Measurements from ENCODE around the gene BCAN.
"Not testable (repeated sequence)": the region's sequence is repeated elsewhere in the genome, so short reads cannot be mapped to it uniquely, and the experiment has no call there.

The BCAN gene

DNA sequence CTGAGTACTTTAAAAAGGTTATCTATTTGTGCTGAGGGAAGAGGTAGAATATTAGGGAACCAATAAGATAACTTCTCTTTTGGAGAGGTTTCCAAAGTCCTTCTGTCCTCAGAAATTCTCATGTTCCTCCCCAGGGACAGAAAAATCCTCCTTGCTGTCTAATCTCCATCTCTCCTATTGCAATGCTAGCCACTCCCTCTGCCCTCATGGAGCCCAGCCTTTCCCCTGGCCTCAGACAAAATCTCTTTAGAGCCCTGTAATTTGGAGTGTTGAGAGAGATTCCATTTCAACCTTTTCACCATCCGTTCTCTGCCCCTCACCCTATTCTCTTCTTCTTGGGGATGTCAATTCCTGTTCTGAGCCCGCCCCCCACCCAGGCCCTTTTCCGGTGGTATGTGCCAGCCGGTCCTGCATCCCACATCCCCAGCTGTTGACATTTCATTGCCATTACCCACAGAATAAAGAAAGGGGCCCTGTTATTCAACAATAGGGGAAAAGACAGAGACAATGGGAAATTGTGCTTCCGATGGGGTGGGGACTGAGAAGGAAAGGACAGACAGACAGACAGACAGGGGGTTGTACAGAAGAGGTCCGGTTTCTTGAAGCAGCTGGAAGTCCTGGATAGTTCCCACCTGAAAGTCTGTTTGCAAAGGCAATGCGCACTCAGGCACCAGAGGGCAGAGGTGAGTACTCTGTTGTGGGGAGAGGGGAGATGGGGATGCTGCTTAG is 22.9 kb upstream of the BCAN start, which contains the start of gene HAPLN2:
HAPLN2 (plus strand) TSS at position 563 of the 729 bp plus-strand sequence. CDS start 4,076 bp downstream, outside the sequence.
- no peak for DNase-seq

DNA sequence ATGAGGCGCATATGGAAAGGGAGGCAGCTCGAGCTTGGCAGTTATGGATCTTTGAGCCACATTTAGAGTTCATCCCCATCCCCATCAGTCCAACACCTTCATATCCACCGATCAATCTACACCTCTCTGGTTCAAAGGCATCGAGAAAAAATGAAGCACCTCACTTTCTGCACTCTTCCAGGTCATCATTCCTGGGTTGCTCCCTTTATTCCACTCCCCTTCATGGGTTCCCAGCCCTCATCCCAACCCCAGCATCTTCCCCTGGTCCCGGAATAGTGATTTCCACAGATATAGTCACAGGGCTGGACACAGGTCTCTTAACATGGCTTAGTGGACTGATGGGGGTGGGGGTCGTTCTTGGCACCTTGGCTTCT is 22.3 kb upstream of the BCAN start:
- no peak for DNase-seq

DNA sequence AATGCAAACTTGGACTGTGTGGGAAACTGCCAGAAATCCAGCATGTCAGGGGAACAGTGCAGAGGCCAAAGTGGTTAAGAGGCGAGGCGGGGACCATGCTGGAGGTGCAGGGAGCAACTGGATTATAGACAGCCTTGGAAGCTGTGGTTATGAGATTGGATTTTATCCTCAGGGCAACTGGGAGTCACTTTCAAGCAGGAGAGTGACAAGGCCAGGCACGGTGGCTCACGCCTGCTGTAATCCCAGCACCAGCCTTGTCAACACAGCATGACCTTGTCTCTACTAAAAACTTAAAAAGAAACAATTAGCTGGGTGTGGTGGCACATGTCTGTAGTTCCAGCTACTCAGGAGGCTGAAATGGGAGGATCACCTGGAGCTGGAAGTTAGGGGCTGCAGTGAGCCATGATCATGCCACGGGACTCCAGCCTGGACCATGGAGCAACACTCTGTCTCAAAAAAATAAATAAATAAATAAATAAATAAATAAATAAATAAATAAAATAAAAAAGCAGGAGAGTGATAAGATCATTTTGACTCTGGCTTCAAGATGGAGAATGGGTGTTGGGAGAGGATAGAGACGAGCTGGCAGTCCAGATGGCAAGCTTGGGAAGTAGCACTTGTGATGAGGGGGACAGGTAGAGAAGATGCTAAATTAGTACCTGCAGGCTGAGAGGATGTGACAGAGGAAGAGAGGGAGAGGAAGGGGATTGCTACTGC is 19.2 kb upstream of the BCAN start:
- DNase-seq: no peak

DNA sequence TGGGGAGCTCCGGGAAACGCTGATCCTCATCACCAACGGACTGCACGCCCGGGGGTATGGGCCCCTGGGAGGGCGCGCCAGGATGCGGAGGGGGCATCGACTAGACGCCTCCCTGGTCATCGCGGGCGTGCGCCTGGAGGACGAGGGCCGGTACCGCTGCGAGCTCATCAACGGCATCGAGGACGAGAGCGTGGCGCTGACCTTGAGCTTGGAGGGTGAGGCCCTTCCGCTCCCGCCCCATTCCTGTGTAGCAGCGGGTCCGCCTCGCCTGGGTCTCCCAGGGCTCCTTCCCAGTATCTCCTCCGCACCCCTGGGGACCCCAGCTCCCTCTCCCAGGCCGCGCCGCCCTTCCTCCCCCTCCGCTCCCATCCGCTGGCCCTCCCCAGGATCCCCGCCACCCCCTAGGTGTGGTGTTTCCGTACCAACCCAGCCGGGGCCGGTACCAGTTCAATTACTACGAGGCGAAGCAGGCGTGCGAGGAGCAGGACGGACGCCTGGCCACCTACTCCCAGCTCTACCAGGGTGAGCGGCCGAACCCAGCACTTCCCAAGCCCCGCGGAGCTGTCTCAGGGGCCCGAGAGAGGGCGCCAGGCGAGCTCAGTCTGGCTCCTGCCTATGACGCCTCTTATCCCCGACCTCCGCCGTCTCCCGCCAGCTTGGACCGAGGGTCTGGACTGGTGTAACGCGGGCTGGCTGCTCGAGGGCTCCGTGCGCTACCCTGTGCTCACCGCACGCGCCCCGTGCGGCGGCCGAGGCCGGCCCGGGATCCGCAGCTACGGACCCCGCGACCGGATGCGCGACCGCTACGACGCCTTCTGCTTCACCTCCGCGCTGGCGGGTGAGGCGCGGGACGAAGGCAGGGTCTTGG is 17.7 kb upstream of the BCAN start:
- peak; percentile 8 for DNase-seq

DNA sequence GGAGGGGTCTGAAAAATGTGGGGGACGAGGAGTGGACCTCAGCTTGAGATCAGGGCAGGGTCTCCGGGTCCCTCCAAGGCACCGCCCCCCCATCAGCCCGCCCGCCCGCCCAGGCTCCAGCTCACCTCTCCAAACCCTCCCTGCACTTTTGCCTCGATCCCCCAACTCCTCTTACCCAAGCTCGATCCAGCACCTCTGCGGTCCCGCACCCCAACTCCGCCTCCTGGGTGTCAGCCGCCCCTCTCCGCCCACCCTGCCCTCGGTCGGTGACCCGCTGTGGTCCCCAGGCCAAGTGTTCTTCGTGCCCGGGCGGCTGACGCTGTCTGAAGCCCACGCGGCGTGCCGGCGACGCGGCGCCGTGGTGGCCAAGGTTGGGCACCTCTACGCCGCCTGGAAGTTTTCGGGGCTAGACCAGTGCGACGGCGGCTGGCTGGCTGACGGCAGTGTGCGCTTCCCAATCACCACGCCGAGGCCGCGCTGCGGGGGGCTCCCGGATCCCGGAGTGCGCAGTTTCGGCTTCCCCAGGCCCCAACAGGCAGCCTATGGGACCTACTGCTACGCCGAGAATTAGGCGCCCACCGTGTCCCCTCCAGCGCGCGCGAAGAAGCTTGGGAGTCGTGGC is 17.0 kb upstream of the BCAN start:
- DNase-seq: no peak

DNA sequence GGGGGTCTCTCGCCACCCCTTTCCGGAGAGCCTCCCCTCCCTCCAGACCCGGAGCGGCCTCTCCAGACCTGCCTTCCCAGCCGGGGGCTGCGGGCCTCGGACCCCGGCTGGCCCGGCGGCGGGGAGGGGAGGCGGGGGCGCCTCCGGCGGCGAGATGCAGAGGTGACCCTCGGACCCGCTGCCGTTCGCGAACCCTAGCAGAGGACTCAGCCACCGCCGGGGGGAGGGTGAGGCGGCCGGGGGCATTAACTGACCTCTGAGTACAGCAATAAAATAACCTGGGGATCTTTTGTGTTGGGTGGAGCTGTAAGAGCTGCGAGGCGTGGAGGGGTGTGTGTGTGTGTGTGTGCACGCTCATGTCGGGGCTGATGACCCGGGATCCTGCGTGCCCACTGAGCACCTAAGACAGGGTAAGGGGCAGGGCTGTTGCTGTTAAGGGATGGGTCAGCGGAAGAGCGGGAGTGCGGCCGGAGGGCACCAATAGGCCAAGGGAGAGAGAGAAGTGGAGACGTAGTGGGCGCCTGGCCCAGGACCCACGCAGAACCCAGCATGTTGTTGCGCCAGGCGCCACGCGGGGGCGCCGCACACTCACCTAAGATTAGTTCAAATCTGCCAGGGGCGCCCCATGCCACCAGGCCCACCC is 16.4 kb upstream of the BCAN start:
- no peak for DNase-seq

DNA sequence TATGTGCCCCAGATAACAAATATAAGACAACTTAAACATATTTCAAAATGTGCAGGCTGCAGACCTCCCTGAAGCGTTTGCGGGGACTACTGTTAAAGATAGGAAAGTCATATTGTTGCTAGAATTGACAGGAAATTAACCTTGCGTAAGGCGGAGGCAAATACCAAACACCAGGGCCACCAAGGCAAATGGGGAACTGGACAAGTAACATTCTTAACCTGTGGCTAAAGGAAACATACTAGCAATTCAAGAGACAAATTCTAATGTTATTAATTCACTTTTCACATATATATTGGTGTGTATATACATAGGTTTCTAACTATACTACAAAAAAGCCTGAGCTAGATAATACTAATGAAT is 15.9 kb upstream of the BCAN start:
- DNase-seq: peak; percentile 18

DNA sequence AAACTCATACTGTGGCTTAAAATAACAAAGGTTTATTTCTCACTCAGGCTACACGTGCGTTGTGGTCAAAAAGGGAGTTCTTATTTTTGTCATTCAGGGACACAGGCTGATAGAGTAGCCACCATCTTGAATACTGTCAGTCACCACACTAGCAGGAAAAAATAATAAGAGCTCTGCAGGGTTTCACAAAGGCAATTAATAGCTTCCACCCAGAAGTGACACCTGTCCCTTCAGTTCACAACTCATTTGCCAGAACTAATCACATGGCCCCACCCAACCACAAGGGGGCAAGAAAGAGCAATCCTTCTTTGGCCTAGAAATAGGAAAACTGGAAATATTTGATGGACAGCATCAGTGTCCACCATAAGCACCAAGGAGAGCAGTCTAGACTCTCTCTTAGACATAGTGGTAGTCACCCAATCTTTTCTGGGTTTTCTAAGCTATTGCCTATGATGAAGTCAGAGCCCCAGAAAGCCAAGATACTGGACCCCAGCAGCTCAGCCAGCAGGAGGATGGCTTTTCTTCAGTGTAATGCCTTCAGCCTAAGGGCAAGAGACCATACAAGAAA is 14.5 kb upstream of the BCAN start:
- DNase-seq: no peak

DNA sequence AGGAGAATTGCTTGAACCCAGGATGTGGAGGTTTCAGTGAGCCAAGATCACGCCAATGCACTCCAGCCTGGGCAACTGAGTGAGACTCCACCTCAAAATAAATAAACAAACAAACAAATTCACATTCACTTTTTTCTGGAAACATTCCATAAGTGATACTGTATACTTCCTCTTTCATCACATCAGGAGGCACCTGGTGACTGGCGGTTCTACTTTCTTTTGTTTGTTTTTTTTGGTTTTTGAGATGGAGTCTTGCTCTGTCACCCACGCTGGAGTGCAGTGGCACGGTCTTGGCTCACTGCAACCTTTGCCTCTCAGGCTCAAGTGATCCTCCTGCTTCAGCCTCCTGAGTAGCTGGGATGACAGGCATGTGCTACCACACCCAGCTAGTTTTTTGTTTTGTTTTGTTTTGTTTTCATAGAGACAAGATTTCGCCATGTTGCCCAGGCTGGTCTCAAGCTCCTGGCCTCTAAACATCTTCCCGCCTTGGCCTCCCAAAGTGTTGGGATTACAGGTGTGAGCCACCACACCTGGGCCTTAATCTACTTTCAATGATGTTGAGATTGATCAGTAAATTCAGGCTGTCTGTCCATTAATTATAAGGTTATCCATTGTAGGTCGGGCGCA is 12.0 kb upstream of the BCAN start:
- no peak for DNase-seq

DNA sequence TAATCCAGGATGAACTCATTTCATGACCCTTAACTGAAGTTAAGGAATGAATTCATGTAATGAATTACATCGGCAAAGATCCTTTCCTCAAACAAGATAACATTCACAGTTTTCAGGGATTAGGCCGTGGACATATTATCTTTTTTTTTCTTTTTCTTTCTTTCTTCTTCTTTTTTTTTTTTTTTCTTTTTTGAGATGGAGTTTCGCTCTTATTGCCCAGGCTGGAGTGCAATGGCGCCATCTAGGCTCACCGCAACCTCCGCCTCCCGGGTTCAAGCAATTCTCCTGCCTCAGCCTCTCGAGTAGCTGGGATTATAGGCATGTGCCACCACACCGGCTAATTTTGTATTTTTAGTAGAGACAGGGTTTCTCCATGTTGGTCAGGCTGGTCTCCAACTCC is 10.8 kb upstream of the BCAN start:
- DNase-seq: not testable (repeated sequence)

DNA sequence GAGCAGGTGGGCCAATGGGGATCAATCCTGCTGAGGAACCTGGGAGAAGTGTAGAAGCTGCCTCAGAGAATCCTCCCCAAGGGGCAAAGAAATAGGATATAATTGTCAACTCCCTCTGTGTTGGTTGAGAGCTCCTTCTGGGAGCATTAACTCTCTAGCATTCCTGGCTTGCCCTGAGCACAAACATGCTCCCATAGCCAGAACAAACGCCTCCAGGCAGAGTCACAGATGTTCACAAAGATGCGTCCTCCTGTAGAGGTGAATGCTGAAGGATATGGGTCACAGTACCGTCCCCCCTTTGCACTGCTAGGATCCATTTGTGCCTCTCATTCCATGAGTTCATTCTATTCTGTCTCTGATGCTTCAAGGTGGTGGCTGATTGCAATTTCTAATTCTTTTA is 9.6 kb upstream of the BCAN start:
- DNase-seq: no peak

DNA sequence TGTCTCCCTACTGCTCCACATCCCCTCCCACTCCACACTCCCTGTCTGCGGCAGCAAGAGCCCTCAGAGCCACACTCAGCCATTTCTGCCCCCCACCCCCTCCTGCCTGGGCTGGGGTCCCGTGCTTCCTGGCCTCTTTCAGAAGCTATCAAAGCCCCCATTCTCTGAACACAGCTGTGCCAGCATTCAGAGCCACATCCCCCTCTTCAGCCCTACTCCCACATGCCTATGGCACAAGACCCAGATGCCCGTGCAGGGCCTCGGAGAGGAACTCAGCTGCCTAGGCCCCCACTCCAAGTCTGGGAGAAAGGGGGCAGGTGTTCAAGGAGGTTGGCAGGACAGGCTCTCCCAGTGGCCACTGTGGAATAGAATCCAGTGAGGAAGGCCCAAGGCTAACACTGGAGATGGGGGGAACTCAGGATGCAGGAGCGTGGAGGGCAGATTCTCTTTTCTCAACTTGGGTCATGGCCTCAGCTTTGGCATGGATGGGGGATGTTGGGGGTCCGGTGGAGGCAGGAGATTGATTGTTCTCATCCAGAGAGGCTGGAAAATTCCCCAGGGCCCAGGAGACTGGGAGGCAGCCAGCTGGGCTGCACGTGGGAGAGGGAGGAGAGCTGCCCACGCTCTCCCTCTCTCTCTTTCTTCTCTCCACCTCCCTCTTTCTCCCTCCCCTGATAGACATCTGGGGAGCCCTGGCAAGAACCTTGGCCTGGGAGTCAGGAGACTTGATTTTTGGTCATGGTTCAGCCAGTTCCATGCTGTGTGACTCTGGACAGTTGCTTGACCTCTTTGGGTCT is 3.5 kb upstream of the BCAN start:
- DNase-seq: no peak

DNA sequence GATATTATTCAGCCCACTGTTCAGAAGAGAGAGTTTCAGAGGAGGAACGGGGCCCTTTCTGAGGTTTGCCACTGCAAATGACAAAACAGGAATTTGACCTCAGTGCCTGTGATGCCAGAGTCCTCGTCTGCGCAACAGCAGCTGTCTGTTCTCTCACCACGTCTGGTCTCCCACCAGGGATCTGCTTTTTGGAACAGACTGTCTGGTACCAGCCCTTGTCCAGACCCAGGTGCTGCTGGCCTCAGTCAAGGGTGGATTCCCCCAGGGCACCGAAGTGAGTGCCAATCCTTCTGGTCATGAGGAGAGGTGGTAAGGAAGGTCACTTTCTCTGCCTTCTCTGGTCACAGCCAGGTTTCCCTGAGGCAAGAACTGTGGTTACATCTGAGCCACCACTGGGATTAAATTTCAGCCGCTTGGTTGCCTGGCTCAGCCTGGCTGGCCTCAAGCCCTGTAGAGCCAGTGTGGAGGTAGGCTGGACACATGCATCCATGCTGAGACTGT is 2.3 kb upstream of the BCAN start:
- DNase-seq: no peak

DNA sequence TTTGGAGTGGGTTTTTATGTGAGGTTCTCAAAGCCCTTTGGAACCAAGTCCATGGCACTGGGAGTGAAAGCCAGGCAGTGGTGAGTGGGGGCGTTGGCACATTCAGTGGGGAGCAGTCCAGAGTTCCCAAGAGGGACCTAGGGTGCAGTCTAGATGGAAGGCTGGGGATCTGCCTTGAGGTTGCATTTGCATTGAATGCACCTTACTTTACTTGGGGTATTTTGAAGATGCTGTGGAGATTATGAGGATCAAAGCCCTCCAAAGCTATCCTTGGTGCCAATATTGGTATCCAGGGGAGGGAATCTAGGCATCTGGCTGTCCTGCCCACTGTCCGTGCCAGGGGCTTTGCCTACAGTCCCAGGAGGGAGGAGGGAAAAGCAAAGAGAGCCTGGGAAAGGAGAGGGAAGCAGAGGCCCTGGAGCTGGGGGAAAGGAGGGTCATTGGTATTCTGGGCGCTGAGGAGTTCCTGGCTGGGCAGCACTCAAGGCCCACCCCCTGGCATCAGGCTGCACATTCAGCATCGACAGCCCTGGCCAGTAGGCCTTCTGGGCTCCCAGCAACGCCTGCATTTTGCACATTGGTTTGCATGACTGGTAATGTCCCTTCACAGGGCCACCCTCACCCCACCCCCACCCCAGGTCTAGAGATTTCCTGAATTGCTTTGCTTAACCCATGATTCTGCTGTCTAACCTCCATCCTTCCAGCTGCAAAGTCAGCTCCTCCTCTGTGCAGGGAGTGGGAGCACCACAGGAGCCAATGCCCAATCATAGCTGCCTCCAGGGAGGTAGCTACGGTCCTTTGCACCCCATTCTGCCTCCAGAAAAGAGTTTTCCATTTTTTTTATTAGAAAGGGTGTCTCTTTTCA is 843 bp upstream of the BCAN start:
- no peak for DNase-seq

DNA sequence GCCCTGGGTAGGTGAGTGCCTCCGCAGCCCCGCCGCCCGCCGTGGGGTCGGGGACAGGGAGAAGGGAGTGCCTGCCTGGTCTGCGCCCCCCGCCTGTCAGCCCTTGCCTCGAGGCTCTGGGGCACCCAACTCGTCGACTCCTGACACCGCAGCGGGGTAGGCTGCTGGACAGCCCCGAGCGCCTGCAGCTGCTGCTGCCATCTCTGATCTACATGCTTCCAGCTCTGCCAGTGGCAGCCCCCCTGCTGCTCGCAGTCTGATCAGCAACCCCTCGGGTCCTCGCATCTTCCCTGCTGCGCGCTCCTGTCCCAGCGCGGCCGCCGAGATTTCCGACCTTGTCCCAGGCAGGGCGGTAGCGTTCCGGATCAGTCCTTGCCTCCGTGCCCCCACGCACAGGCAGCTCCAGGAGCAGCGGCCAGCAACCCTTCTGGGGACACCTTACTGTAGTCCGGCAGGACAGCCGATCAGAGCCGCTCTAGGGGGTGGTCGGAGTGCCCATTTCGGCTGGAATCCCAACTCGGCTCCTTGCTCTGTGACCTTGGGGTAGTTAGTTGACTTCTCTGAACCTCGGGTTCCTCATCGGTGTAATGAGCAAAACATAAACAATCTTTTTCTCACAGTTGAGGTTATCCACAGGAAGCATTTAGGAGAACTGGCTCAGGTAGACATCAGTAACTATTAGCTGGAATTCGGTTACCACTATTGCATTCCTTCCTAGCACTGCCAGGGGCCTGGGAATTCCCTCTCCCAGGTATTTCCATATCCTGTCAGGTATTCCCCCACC is 540 bp downstream of the BCAN start:
- no peak for DNase-seq

DNA sequence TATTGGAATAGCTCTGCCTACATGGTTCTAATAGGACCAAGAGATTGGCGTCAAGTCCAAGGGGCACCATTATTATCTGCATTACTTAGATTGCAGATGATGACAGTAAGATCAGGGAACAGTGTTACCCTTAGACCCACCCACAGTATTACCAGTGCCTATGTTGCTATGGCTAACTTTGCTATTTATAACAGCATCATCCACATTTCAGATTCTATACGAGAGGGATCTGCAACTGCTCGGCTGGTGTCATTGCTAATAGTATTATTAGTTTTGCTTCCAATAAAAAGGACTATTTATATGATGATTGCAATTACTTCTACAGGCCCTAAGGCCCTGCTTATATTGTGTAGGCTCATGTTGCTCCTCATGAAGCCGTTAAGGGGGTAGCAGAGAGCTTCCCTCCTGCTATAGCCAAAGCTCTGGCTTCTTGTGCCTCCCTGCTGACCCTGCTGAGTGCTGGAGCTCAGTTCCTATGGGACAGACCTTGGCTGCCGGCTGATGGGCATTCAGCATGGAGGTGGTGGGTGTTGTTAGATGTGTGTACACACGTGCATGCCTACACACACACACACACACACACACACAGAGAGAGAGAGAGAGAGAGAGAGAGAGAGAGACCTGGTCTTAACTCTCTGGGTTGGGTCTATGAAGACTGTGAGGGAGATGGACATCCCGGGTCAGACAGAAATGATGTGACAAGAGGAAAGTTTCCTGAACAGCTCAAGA is 1.3 kb downstream of the BCAN start:
- no peak for DNase-seq

DNA sequence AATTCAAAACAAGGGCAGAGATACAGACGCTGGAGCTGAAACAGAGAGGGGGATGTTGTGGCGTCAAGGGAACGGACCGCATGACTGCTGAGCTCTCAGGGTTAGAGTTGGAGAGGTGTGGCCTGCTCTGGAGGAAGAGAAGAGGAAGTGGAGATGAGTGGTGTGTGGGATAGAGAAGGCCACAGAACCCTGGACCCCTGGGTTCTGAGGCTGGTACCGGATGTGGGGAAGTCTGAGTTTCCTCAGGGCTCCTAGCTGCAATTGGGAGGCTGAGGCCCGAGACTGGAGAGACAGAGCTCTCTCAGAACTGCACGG is 1.8 kb downstream of the BCAN start:
- no peak for DNase-seq

DNA sequence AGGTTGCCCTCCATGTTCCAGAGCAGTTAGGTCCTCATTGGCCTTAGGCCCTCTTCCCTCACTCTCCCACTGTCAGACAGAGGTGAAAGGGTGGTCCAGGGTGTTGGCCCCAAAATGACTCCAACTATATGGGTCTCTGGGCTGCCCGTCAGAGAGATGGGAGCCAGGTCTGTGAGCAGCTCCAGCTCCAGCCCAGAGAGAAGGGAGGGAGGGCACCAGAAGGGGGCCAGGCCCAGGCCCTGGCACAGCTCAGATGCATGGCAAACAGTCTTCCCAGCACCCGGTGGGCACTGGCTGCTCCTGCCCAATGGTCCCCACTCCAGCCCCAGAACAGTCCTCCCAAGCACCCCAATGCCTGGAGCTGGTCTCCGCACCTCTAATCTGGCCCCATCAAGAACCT is 2.2 kb downstream of the BCAN start:
- no peak for DNase-seq

Data from DMS79 treated with DMSO at 0.1 percent for 48 hours (cell line).